ENCODE results near the gene MRPL38.
"Not testable (repeated sequence)": the region's sequence is repeated elsewhere in the genome, so short reads cannot be mapped to it uniquely, and the experiment has no call there.

MRPL38 gene

GRCh38 chr17:75875182-75875939, 29.3 kb downstream of the MRPL38 start:
- DNase-seq, result no peak

GRCh38 chr17:75874323-75875181, 30.1 kb downstream of the MRPL38 start:
- no peak for DNase-seq

- no peak for DNase-seq
Measured at GRCh38 chr17:75873587-75874322, 30.9 kb downstream of the MRPL38 start.

- DNase-seq, result no peak
Measured at GRCh38 chr17:75872434-75873351, 32.0 kb downstream of the MRPL38 start.

GRCh38 chr17:75870228-75870627, 34.5 kb downstream of the MRPL38 start:
- not testable (repeated sequence) for DNase-seq

GRCh38 chr17:75869282-75870141, 35.2 kb downstream of the MRPL38 start:
- DNase-seq, result no peak

- not testable (repeated sequence) for DNase-seq
Measured at GRCh38 chr17:75868730-75869281, 35.9 kb downstream of the MRPL38 start.

GRCh38 chr17:75865404-75866188, 39.1 kb downstream of the MRPL38 start:
- DNase-seq, result not testable (repeated sequence)

GRCh38 chr17:75864887-75865286, 39.8 kb downstream of the MRPL38 start:
- DNase-seq, result not testable (repeated sequence)

GRCh38 chr17:75864448-75864871, 40.2 kb downstream of the MRPL38 start:
- DNase-seq, result no peak

- no peak for DNase-seq
Measured at GRCh38 chr17:75861927-75862317, 42.8 kb downstream of the MRPL38 start.

- not testable (repeated sequence) for DNase-seq
Measured at GRCh38 chr17:75859358-75859757, 45.3 kb downstream of the MRPL38 start.

GRCh38 chr17:75856062-75856756, 48.5 kb downstream of the MRPL38 start:
- DNase-seq, result no peak

GRCh38 chr17:75855310-75856061, 49.2 kb downstream of the MRPL38 start, which contains the start of gene WBP2:
TSS of gene WBP2 (minus strand) at chr17:75855335. CDS start at chr17:75855297, 38 bp downstream.
- DNase-seq, result peak; percentile 98

- DNase-seq, result no peak
Measured at GRCh38 chr17:75854881-75855309, 49.8 kb downstream of the MRPL38 start.

GRCh38 chr17:75854101-75854748, 50.5 kb downstream of the MRPL38 start:
- no peak for DNase-seq

GRCh38 chr17:75853433-75853832, 51.3 kb downstream of the MRPL38 start:
- DNase-seq, result no peak

GRCh38 chr17:75851693-75851991, 53.0 kb downstream of the MRPL38 start:
- DNase-seq, result not testable (repeated sequence)

Data from NCI-H2029 treated with DMSO at 0.1 percent for 48 hours (cell line).